ENCODE data around the gene SCTR. TPM values are rescaled to one million over a fixed set of nuclear protein-coding genes. Genes with fewer than 3 reads are reported as not detected.
A peak's percentile ranks its signal among the peaks of the same experiment; 100 is the strongest.

SCTR gene
- total RNA-seq, 1 donor, result not detected

DNA sequence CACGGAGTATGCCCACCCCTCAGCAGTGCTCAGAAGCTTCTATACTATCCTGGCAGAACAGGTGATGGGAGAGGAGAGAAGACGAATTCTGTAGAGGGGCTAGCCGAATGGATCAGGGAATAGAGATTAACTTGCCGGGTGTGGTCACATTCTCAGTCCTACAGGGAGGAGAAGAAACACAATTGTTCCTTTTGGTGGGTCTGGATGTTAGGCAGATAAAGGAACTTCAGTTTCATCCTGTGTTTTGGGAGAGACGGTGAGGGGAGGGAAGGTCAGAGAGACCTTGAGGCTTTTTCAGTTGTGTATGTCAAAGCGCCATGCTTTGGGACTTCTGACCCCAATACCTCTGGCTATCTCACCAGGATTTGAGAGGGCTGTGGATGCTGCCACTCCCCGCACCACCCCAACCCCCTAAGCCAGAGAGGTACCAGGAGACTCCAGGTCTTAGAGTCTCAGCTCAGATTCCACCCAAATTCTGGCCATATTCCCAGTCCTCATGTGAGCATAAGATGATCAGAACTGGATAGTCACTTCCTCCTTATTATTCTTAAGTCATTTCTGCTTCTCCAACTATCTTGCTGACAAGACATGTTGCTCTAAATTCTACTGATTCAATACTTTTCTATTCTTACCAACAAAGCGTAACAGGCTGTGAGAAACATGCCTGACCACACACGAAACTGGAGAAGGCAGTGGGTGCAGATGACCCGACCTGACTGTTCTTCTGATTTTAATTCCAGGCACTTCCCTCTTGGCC lies 94.9 kb downstream of the SCTR start:
- TF ChIP-seq CTCF (IDR thresholded peaks at IDR 0.05; ENCODE audit: insufficient read depth, low read length), result no peak
- H3K4me3 ChIP-seq (ENCODE audit: low read depth, low read length), result no peak overlapping the region
- DNase-seq (ENCODE audit: low read depth), result peak; percentile 4

DNA sequence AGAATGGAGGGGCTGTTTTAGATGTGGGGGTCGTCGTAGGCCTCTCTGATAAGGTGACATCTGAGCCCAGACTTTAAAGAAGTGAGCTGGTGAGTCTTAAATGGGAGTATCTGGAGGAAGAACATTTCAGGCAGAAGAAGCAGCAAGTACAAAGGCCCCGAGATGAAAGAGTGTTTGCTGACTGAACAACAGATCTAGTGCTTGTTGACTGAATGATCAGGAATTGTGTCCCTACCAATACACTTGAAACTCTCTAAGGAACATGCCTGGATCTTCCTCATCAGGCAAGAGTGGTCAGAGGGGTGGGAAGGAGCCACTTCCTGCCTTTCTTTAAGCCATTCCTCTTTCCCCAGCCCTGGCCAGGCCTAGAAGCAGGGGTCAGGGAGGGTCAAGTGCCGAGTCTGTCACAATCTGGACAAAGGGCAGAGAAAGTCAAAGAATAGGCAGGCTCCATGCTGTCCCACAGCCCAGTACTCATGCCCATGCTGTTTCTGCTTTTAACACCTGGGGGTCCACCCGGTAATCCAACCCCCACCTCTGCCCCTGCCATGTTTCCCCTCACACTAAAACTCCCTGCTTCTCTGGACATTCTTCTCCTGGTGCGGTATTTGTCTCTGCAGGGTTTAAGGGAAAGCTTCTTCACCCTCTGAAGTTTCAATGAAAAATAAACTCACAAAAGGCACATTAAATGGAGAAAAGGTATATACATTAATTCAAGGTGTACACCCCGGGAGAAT lies 95.6 kb downstream of the SCTR start:
- TF ChIP-seq CTCF (IDR thresholded peaks at IDR 0.05; ENCODE audit: insufficient read depth, low read length), result no peak
- DNase-seq (ENCODE audit: low read depth), result no peak
- H3K4me3 ChIP-seq (ENCODE audit: low read depth, low read length), result no peak overlapping the region

DNA sequence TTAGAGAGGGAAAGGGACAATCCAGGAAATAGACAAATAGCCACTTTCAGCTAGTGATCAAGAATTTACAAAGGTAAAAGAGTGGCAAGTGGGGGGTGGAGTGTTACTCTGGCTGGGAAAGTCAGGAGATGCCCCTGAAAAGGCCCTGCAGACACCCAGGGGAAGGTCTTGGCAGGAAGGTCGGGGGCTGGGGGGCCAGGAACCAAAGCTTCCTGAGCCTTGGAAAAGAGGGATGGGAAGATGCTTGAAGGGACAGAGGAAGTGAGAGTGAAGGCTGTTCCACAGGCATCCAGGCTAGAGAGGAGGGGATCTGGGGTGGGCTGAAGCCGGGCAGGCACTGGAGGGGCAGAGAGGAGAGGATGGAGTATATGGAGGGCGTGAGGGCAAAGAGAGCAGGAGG lies 96.5 kb downstream of the SCTR start:
- DNase-seq (ENCODE audit: low read depth), result no peak
- no peak for TF ChIP-seq CTCF (IDR thresholded peaks at IDR 0.05; ENCODE audit: insufficient read depth, low read length)
- H3K4me3 ChIP-seq (ENCODE audit: low read depth, low read length), result no peak overlapping the region

DNA sequence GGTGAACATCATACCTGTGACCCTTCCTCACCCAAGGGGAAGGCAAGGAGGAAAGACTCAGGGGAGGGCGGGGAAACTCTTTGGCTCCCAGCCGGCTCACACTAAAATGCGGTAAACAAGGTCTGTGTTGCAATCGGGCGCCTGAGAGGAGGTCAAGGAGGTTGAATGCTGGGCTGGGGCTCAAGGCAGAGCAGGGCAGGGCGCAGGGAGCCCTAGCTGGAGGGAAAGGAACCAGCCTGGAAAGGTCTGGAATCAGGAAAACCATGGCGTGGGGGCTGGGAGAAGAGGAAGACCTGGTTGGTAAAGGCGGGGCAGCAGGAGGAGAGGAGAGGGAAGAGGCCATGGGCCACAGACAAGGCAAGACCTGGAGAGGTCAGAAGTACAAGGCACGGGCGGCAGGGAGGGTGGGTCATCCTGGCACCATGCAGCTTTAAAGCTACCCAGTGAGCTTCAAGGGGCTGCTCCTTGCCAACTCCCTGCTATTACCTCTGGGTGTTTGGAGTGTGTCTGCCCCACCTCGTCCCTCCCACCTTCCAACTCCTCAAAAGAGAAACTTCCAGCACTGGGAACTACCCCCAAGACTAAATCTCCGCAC lies 97.4 kb downstream of the SCTR start:
- no peak overlapping the region for H3K4me3 ChIP-seq (ENCODE audit: low read depth, low read length)
- no peak for DNase-seq (ENCODE audit: low read depth)
- TF ChIP-seq CTCF (IDR thresholded peaks at IDR 0.05; ENCODE audit: insufficient read depth, low read length), result no peak

DNA sequence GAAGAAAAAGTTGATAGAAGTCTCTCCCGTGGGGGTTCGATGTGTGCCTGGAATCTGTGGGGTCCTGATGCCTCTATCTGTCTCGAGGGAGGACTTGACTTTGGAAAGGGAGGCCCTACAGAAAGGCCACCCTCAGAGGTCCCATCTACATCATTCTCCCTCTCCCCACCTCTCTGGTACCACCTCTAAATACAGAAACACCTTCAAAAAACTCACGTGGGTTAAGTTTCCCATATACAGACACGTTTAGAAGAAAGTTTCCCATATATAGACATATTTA lies 97.9 kb downstream of the SCTR start:
- no peak overlapping the region for H3K4me3 ChIP-seq (ENCODE audit: low read depth, low read length)
- no peak for TF ChIP-seq CTCF (IDR thresholded peaks at IDR 0.05; ENCODE audit: insufficient read depth, low read length)
- DNase-seq (ENCODE audit: low read depth), result no peak

DNA sequence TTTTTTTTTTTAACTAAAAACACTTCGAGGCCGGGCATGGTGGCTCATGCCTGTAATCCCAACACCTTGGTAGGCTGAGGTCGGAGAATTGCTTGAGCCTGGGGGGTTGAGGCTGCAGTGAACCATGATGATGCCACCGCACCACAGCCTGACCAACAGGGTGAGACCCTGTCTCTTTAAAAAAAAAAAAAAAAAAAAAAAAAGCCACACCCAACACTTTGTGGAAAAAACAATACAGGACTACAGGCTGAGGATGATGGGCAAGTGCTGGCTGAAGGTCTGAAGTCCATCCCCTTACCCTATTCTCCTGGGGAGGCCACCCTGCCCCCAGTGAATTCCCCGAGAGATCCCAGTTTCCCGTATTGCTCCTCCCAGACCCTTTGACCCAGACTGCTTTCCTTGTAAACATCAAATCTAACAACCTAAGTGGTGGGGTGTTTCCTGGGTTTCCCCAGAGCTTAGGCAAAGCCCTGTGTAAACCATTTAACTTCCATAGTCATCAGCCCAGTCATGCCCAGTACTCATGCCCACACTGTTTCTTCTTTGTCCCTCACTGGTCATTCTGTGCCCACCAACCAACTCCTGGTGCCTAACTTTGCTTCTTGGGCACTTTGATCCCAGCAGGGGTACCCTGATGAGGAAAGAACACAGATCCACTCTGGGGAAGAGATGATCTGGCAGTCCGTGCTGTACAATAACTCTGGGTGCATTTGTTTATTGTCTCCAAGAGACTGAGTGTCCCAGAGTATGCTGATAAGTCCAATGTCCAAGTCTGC lies 98.5 kb downstream of the SCTR start:
- no peak overlapping the region for H3K4me3 ChIP-seq (ENCODE audit: low read depth, low read length)
- TF ChIP-seq CTCF (IDR thresholded peaks at IDR 0.05; ENCODE audit: insufficient read depth, low read length), result no peak
- no peak for DNase-seq (ENCODE audit: low read depth)

Measured in fibroblast of the aortic adventitia (primary cell).